Prostate gland (tissue), 2 donors: ENCODE data around the gene HNF4A.

ENCODE experiments used
- CTCF ChIP-seq, 4 experiments: fragments of 200-600 bp in 2 of 4; fragments of 450-650 bp in 2 of 4; sonication (generic) in 2 of 4; IDR thresholded peaks; 1 replicate in 3 of 4; 2 replicates in 1 of 4; pipeline ENCODE4 v1.5.1; 2016 to 2019; ENCODE audit warnings: antibody characterized with exemption in 4 of 4, mild to moderate bottlenecking in 2 of 4, moderate library complexity in 2 of 4
- POLR2A ChIP-seq: fragments of 450-650 bp; IDR thresholded peaks from one replicate; pipeline ENCODE4 v1.6.1; 2016; ENCODE audit warnings: antibody characterized with exemption, mild to moderate bottlenecking

- TF ChIP-seq CTCF (IDR thresholded peaks at IDR 0.05): no peak
- no peak for TF ChIP-seq POLR2A
Observed at GRCh38 chr20:44382641-44383040, 27.1 kb downstream of the HNF4A start.
